ENCODE data around the gene CDK8.

CDK8 gene

GRCh38 chr13:26411206-26411605 lies 157.3 kb downstream of the CDK8 start:
- Histone ChIP-seq H3K9ac (ENCODE audit: low read length) (no peak overlapping the region), H3K9me3 (ENCODE audit: low read length) (no peaks in the 10 kb centered on the region), H3K27ac (ENCODE audit: low read depth, low read length, poor library complexity, severe bottlenecking) (no peak overlapping the region), H3K9me2 (ENCODE audit: low read depth, low read length) (no peaks in the 10 kb centered on the region), H3K4me3 (ENCODE audit: low read depth, low read length, poor library complexity, severe bottlenecking) (no peak overlapping the region), H3K79me2 (ENCODE audit: insufficient read depth, low read length) (no peaks in the 10 kb centered on the region), H3K4me1 (ENCODE audit: insufficient read depth, low read length, severe bottlenecking) (no peaks in the 10 kb centered on the region), H3K36me3 (ENCODE audit: insufficient read depth, low read length) (no peaks in the 10 kb centered on the region), H4K20me1 (ENCODE audit: insufficient read depth, low read length) (no peaks in the 10 kb centered on the region), H3K4me2 (ENCODE audit: low read length) (no peak overlapping the region), H3F3A (ENCODE audit: insufficient read depth, low read length) (no peaks in the 10 kb centered on the region), H3K27me3 (ENCODE audit: insufficient read depth, low read length) (no peaks in the 10 kb centered on the region), H2AFZ (ENCODE audit: low read length) (no peak overlapping the region)
- TF ChIP-seq EZH2 (IDR thresholded peaks at IDR 0.05; ENCODE audit: borderline replicate concordance, low read length): no peak
- no peak for TF ChIP-seq CTCF (IDR thresholded peaks at IDR 0.05; ENCODE audit: low read length)

- Histone ChIP-seq H2AFZ (ENCODE audit: low read length) (no peak overlapping the region), H3K36me3 (ENCODE audit: insufficient read depth, low read length) (no peaks in the 10 kb centered on the region), H3K9me2 (ENCODE audit: low read depth, low read length) (no peaks in the 10 kb centered on the region), H3F3A (ENCODE audit: insufficient read depth, low read length) (no peaks in the 10 kb centered on the region), H3K4me2 (ENCODE audit: low read length) (no peak overlapping the region), H3K9me3 (ENCODE audit: low read length) (no peaks in the 10 kb centered on the region), H3K4me3 (ENCODE audit: low read depth, low read length, poor library complexity, severe bottlenecking) (no peak overlapping the region), H4K20me1 (ENCODE audit: insufficient read depth, low read length) (no peaks in the 10 kb centered on the region), H3K27me3 (ENCODE audit: insufficient read depth, low read length) (no peaks in the 10 kb centered on the region), H3K79me2 (ENCODE audit: insufficient read depth, low read length) (no peaks in the 10 kb centered on the region), H3K4me1 (ENCODE audit: insufficient read depth, low read length, severe bottlenecking) (no peaks in the 10 kb centered on the region), H3K9ac (ENCODE audit: low read length) (no peak overlapping the region), H3K27ac (ENCODE audit: low read depth, low read length, poor library complexity, severe bottlenecking) (no peak overlapping the region)
- no peak for TF ChIP-seq EZH2 (IDR thresholded peaks at IDR 0.05; ENCODE audit: borderline replicate concordance, low read length)
- TF ChIP-seq CTCF (IDR thresholded peaks at IDR 0.05; ENCODE audit: low read length): no peak
These were observed 158.3 kb downstream of the CDK8 start for GRCh38 chr13:26412263-26412662.

- H4K20me1 ChIP-seq (ENCODE audit: insufficient read depth, low read length): no peaks in the 10 kb centered on the region
- H3F3A ChIP-seq (ENCODE audit: insufficient read depth, low read length): no peaks in the 10 kb centered on the region
- H3K27ac ChIP-seq (ENCODE audit: low read depth, low read length, poor library complexity, severe bottlenecking): no peak overlapping the region
- H3K9ac ChIP-seq (ENCODE audit: low read length): no peak overlapping the region
- H3K36me3 ChIP-seq (ENCODE audit: insufficient read depth, low read length): no peaks in the 10 kb centered on the region
- H3K9me2 ChIP-seq (ENCODE audit: low read depth, low read length): no peaks in the 10 kb centered on the region
- no peak overlapping the region for H3K4me3 ChIP-seq (ENCODE audit: low read depth, low read length, poor library complexity, severe bottlenecking)
- H3K79me2 ChIP-seq (ENCODE audit: insufficient read depth, low read length): no peaks in the 10 kb centered on the region
- TF ChIP-seq CTCF (IDR thresholded peaks at IDR 0.05; ENCODE audit: low read length) (no peak), EZH2 (IDR thresholded peaks at IDR 0.05; ENCODE audit: borderline replicate concordance, low read length) (no peak)
- H3K4me2 ChIP-seq (ENCODE audit: low read length): no peak overlapping the region
- H3K9me3 ChIP-seq (ENCODE audit: low read length): no peaks in the 10 kb centered on the region
- H3K4me1 ChIP-seq (ENCODE audit: insufficient read depth, low read length, severe bottlenecking): no peaks in the 10 kb centered on the region
- no peaks in the 10 kb centered on the region for H3K27me3 ChIP-seq (ENCODE audit: insufficient read depth, low read length)
- no peak overlapping the region for H2AFZ ChIP-seq (ENCODE audit: low read length)
These were observed 159.2 kb downstream of the CDK8 start for GRCh38 chr13:26412936-26413716.
